Measurements from ENCODE around the gene C11orf71. TPM values are rescaled to one million over a fixed set of nuclear protein-coding genes. Genes with fewer than 3 reads are reported as not detected.

C11orf71 gene
- total and polyA plus RNA-seq, 9 of the 15 experiments (the other 6 are each of a cell fraction or from before 2014, with no cell fraction given): 2.9 to 15.1 (median 9.1) TPM

- peak; percentile 69 for TF ChIP-seq CREB1 (IDR thresholded peaks at IDR 0.05)
- TF ChIP-seq CREB1 (CRISPR knock-in tag; IDR thresholded peaks at IDR 0.05): peak; percentile 76
- TF ChIP-seq, protein P1, sequence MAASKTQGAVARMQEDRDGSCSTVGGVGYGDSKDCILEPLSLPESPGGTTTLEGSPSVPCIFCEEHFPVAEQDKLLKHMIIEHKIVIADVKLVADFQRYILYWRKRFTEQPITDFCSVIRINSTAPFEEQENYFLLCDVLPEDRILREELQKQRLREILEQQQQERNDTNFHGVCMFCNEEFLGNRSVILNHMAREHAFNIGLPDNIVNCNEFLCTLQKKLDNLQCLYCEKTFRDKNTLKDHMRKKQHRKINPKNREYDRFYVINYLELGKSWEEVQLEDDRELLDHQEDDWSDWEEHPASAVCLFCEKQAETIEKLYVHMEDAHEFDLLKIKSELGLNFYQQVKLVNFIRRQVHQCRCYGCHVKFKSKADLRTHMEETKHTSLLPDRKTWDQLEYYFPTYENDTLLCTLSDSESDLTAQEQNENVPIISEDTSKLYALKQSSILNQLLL (CRISPR knock-in tag; IDR thresholded peaks at IDR 0.05; ENCODE audit: borderline replicate concordance): no peak
- no peak for TF ChIP-seq GABPA (tag; conservative IDR thresholded peaks at IDR 0.05; ENCODE audit: low read depth)
- TF ChIP-seq TAF7 (tag; IDR thresholded peaks at IDR 0.05): peak; percentile 50
- no peak for TF ChIP-seq CEBPB (tag; IDR thresholded peaks at IDR 0.05)
- TF ChIP-seq NFXL1 (CRISPR knock-in tag; IDR thresholded peaks at IDR 0.05): no peak
- no peak for TF ChIP-seq ZSCAN32 (CRISPR knock-in tag; IDR thresholded peaks at IDR 0.05)
- TF ChIP-seq ZNF24 (IDR thresholded peaks at IDR 0.05): no peak
- TF ChIP-seq MIER1 (IDR thresholded peaks at IDR 0.05; ENCODE audit: low read depth): no peak
- TF ChIP-seq ZNF444 (CRISPR knock-in tag; IDR thresholded peaks at IDR 0.05): no peak
- TF ChIP-seq DLX4 (CRISPR knock-in tag; IDR thresholded peaks at IDR 0.05): no peak
- no peak for TF ChIP-seq ZFP36 (IDR thresholded peaks at IDR 0.05; ENCODE audit: low read depth, low read length, partially characterized antibody)
- TF ChIP-seq ASH1L (IDR thresholded peaks at IDR 0.05; ENCODE audit: borderline replicate concordance, low read depth, partially characterized antibody): no peak
- TF ChIP-seq ZNF124 (CRISPR knock-in tag; IDR thresholded peaks at IDR 0.05): no peak
- no peak for TF ChIP-seq NFE2L1 (tag; IDR thresholded peaks at IDR 0.05; ENCODE audit: borderline replicate concordance, low read depth)
- TF ChIP-seq TEAD2 (tag; IDR thresholded peaks at IDR 0.05): no peak
- TF ChIP-seq NR1H2 (CRISPR knock-in tag; IDR thresholded peaks at IDR 0.05): 0 out of 2 replicates have a peak, but pooled peaks have one; percentile 53
- TF ChIP-seq FOXM1 (IDR thresholded peaks at IDR 0.05; ENCODE audit: low read depth): no peak
- peak; percentile 35; the same call in 1 of the 2 replicates for TF ChIP-seq FOXM1 (CRISPR knock-in tag; IDR thresholded peaks at IDR 0.05; ENCODE audit: low read depth)
- TF ChIP-seq ELF2 (CRISPR knock-in tag; IDR thresholded peaks at IDR 0.05): no peak
- TF ChIP-seq E2F6 (IDR thresholded peaks at IDR 0.05; ENCODE audit: borderline replicate concordance in 1 of 2, extremely low read depth in 1 of 2, insufficient read depth in 1 of 2, insufficient read length in 1 of 2, low read depth in 1 of 2, low read length in 1 of 2, poor library complexity in 1 of 2, severe bottlenecking in 1 of 2): peak; percentile 67 to 79
- TF ChIP-seq, protein P2, sequence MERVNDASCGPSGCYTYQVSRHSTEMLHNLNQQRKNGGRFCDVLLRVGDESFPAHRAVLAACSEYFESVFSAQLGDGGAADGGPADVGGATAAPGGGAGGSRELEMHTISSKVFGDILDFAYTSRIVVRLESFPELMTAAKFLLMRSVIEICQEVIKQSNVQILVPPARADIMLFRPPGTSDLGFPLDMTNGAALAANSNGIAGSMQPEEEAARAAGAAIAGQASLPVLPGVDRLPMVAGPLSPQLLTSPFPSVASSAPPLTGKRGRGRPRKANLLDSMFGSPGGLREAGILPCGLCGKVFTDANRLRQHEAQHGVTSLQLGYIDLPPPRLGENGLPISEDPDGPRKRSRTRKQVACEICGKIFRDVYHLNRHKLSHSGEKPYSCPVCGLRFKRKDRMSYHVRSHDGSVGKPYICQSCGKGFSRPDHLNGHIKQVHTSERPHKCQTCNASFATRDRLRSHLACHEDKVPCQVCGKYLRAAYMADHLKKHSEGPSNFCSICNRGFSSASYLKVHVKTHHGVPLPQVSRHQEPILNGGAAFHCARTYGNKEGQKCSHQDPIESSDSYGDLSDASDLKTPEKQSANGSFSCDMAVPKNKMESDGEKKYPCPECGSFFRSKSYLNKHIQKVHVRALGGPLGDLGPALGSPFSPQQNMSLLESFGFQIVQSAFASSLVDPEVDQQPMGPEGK (CRISPR knock-in tag; IDR thresholded peaks at IDR 0.05; ENCODE audit: borderline replicate concordance): no peak
- TF ChIP-seq SRF (CRISPR knock-in tag; IDR thresholded peaks at IDR 0.05): no peak
Measured at GRCh38 chr11:114439229-114440120, 39.2 kb upstream of the C11orf71 start, which contains the start of gene REXO2 (continued).
